HG02763 (cell line): ENCODE results near the gene SPATA3.
"Not testable (repeated sequence)": the region's sequence is repeated elsewhere in the genome, so short reads cannot be mapped to it uniquely, and the experiment has no call there.

ENCODE experiments used
- ATAC-seq: cut with Tn5 transposase; IDR thresholded peaks from one replicate; pipeline ENCODE4 v1.9.1; 2021; ENCODE audit warnings: mild to moderate bottlenecking, moderate library complexity; ENCODE audit not compliant: unreplicated experiment

The SPATA3 gene

DNA sequence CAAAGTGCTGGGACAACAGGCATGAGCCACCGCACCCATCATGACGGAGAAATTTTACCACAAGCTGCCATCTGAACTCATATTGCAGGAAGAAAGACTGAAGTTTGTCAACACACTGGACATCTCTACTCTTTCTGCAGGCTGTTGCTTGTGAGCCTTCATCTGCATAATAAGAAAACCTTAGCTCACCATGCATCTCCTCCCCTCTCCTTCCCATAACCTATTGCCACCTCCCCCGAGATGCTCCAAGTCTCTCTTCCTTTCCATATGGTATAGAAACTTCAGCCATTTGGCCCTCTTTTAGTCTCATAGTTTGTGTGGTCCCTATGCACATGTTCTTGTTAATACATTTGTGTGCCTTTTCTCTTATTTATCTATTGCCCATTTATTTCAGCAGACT, 22.3 kb downstream of the SPATA3 start:
- no peak for ATAC-seq

DNA sequence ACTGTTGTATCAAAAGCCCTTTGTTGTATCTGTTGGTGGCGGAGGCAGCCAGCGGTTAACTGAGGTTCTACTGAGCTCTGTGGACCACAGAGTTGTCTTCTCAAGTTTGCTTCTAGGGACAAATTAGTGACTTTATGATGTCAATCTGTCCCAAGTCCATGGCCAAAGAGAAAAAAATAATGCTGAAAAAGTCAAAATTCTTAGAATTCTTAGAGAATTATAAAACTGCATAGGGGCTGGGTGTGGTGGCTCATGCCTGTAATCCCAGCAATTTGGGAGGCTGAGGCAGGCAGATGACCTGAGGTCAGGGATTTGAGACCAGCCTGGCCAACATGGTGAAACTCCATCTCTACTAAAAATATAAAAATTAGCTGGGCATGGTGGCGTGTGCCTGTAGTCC, 29.1 kb downstream of the SPATA3 start:
- not testable (repeated sequence) for ATAC-seq

GRCh38 chr2:231028889-231029288, 33.0 kb downstream of the SPATA3 start:
- ATAC-seq, result no peak

- no peak for ATAC-seq
Observed at GRCh38 chr2:231029563-231029962, 33.6 kb downstream of the SPATA3 start.

DNA sequence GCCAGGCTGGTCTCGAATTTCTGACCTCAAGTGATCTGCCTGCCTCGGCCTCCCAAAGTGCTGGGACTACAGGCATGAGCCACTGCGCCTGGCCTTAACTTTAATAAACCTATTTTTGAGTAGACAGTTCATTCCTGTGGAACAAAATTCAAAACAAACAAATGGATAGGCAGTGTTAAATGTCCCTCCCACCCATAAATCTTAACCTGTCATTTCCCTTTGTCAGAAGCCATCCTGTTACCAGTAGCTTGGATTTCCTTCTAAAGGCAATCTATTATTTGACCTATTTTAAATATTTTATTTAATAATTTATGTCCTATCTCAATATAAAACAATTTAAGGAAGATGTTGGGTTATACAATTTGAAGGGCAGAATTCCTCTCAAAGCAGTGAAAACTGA, 34.8 kb downstream of the SPATA3 start:
- ATAC-seq, result no peak

GRCh38 chr2:231032575-231033140, 36.7 kb downstream of the SPATA3 start:
- no peak for ATAC-seq

DNA sequence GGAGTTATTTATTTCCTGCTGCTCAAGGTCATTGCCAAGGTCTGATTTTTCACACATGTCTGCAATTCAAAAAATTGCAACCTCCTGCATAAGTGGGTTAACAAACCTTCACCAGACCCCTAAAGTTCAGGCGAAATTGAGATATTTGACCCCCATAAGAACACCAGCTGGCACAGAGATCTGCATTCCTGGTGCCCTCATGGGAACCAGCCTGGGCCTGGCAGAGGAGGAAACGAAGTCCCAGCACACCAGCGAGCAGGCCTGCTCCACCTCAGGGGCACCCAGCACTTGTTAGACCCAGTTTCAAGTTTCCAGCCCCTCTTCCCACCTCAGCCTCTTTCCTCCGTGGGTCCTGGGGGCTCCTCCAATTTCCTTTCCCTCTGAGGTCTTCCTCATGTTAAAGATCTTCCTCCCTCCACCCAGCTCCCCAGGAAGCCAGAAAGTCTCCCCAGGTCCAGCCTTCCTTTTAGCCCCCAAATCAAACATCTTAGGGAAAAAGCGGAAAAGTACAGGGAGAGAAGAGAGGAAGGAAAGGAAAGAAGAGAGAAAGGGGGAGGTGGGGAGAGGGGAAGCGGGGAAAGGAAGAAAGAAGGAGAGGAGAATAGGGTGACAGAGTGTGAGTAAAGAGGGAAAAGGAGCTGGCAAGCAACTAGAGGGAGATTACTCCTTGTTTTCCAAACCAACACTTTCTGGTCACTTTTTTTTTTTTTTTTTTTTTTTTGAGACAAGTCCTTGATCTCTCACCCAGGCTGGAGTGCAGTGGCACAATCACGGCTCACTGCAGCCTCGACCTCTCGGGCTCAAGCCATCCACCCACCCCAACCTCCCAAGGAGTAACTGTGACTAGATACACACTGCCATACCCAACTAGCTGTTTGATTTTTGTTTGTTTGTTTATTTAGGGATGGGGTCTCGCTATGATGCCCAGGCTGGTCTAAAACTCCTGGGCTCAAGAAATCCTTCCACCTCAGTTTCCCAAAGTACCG, 37.5 kb downstream of the SPATA3 start:
- ATAC-seq, result no peak

DNA sequence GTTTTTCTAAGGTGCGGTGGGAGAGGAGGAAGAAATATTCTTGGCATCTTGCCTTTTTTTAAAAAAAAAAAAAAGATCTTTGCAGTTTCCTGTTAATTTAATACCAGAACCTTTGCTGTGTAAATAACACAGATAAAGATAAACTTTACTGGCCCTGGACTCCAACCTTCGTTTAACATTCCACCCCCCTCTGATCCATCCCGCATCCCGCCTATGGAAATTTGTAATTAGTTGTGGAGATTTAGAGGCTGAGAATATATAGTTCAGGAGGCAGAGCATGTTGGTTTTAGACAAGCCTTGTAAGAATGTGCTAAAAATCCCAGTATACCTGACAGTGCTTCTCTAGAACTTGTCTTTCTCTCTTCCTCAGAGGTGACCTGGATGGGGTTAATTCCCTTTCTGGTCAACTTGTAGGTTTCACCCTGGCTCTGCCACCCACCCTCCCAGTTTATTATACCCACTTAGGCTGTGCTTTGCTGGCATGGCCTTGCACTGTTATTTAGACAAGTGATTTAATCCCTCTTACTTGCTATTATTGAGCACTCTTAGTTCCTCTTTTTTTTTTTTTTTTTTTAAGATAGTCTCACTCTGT, 38.5 kb downstream of the SPATA3 start:
- ATAC-seq, result no peak

DNA sequence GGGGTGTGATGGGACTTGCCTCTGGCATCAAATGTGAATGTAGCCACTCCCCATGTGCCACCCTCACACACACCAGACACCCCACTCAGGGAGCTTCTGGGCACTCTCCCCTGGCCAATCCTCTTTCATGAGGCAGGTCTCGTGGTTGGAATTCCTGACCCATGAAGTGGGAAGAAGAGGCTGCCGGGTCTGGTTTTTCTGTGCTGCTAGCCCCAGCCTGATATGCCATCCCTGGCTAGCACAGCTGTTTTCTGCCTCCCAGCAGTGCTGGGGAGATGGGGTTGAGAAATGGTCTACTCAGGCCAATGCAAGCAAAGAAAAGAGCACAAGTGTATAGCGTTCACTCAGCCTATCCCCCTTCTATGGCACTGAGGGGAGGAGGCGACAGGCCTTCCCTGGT, 40.2 kb downstream of the SPATA3 start:
- no peak for ATAC-seq

- ATAC-seq, result no peak
Observed at GRCh38 chr2:231036578-231037106, 40.7 kb downstream of the SPATA3 start.

DNA sequence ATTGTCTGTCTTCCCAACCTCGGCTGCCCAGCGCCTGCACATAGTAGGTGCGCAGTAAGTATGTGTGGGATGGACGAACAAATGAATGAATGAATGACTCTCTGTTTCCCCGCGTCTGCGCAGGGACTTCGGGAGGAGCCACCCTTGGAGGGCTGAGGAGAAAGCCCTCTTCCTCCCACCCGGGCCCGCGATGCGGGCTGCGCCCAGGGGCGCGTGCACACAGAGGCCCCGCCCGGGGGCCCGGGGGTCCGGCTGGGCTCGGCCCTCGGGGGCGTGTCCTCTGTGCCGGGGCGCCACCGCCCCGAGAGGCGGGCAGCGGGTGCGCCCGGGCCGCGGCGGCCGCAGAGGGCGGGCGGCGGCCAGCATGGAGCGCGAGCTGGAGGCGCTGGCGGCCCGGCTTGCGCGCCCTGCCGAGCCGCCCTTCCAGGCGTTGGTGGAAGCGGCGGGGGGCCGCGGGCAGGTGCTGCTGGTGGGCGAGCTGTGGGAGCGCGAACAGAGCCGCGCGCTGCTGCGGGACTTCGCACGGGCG, 41.3 kb downstream of the SPATA3 start, which contains the start of gene C2orf72:
TSS of gene C2orf72 (plus strand) at position 322 of the 529 bp plus-strand sequence. CDS start at position 365, 43 bp downstream.
- no peak for ATAC-seq

- no peak for ATAC-seq
Observed at GRCh38 chr2:231037731-231038482, 42.0 kb downstream of the SPATA3 start.

DNA sequence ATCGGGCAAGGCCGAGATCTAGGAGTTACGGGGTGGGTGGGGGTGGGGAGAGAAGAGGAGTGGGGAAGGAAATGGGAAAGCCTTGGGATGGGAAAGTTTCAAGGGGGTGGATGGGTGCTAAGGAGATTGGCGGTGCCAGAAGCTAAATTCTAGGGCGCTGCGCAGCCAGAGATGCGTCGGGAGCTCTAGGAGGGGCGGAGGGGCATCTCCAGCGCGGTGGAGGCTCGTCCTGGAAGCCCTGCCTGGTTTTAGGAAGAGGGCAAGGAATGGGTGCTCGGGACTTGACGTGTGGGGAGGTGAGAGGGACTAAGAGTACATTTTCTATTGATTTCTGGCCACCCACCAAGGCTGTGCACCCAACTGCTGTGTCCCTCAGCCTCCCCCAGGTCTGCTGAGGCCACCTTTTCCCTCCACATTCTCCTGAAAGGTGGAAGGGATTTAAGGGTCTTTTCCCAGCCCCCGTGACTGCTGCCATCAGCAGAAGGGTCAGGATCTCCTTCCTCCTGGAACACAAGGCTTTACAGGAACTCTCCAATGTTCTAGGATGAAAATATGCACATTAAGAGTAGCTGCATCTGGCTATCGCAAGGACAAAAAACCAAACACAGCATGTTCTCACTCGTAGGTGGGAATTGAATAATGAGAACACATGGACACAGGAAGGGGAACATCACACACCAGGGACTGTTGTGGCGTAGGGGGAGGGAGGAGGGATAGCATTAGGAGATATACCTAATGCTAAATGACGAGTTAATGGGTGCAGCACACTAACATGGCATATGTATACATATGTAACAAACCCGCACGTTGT, 42.8 kb downstream of the SPATA3 start:
- ATAC-seq, result no peak

GRCh38 chr2:231039294-231039664, 43.4 kb downstream of the SPATA3 start:
- no peak for ATAC-seq

GRCh38 chr2:231039821-231040364, 44.0 kb downstream of the SPATA3 start:
- no peak for ATAC-seq

DNA sequence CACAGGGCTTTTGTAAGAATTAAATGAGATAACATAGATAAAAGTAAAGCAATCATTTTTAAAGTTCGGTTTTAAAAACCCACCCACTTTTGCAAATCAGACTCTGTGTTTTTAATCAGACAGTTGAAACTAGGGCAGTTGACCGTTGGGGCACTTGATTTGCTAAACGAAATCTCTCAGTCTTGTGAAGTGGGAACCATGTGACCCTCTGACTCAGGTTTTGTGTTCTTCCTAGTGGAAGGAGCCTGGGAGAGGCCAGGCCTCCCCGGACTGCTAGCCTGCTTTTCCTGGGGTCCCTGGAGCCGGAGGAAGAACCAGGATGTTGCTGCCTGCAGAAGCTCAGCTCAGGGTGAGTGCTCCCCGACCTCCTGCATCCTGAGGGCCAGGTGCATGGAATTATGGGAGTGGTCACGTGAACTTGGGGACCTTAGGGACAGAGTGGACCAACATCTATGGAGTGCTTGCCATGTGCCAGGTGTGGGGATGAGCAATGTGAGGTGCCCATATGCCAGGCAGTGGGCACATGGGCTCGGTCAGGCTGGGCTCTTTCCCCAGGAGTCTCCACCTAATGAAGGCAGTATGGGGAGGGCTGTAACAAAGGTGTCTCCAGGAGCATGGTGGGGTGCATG, 45.3 kb downstream of the SPATA3 start:
- no peak for ATAC-seq

DNA sequence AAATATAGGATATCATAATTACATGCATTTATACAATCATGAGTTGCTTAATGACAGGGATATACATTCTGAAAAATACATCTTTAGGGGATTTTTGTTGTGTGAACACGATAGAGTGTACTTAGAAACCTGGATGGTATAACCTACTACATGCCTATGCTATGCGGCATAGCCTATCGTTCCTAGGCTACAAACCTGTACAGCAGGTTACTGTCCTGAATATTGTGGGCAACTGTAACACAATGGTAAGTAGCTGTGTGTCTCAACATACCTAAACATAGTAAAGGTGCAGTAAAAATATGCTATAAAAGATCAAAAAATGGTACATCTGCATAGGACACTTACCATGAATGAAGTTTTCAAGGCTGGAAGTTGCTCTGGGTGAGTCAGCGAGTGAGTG, 47.9 kb downstream of the SPATA3 start:
- ATAC-seq, result no peak

DNA sequence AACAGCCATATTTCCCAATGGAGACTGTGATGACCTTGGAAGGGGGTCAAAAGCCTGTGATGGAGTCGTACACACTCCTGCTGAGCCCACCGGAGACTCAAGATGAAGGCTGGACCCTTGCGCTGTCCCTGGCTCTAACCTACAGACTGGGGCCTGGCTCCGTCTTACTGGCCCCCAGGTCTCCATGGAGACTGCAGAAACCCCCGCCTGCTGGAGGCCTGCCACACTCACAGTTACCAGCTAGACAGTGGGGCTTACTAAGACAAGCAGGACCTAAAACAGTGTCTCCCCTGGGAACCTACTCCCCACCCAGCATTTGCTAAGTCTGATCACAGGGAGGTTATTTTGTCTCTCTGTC, 51.0 kb downstream of the SPATA3 start:
- no peak for ATAC-seq

GRCh38 chr2:231047274-231047922, 51.5 kb downstream of the SPATA3 start:
- ATAC-seq, result no peak
